ENCODE results near the gene TRMT1. TPM values are rescaled to one million over a fixed set of nuclear protein-coding genes. Genes with fewer than 3 reads are reported as not detected.

The TRMT1 gene
- total RNA-seq, 1 experiment from 2014 or later, result 106 TPM

- ChIA-PET CTCF (interaction anchor here (0.5 to 20.5 kb wide), 6 partner anchors 13 to 106 kb away, joined by 3 to 294 read pairs (median 12); no protein-coding TSS in a partner anchor), POLR2A (no interaction called here)
- H3K4me3 Mint-ChIP-seq, result no peak overlapping the region
- H3K27ac Mint-ChIP-seq, result no peak overlapping the region
- no peaks in the 10 kb centered on the region for H3K36me3 Mint-ChIP-seq
- TF ChIP-seq, protein P1, sequence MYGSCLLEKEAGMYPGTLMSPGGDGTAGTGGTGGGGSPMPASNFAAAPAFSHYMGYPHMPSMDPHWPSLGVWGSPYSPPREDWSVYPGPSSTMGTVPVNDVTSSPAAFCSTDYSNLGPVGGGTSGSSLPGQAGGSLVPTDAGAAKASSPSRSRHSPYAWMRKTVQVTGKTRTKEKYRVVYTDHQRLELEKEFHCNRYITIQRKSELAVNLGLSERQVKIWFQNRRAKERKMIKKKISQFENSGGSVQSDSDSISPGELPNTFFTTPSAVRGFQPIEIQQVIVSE (CRISPR knock-in tag; IDR thresholded peaks at IDR 0.05; ENCODE audit: borderline replicate concordance), result no peak
- no peak for TF ChIP-seq ZBTB21 (CRISPR knock-in tag; IDR thresholded peaks at IDR 0.05; ENCODE audit: borderline replicate concordance)
- TF ChIP-seq NR2C2 (CRISPR knock-in tag; IDR thresholded peaks at IDR 0.05), result no peak
- TF ChIP-seq E2F4 (CRISPR knock-in tag; IDR thresholded peaks at IDR 0.05; ENCODE audit: borderline replicate concordance, low read depth), result no peak
- no peak for TF ChIP-seq CREM (CRISPR knock-in tag; IDR thresholded peaks at IDR 0.05)
- no peak for TF ChIP-seq KAT7 (CRISPR knock-in tag; IDR thresholded peaks at IDR 0.05; ENCODE audit: borderline replicate concordance)
- TF ChIP-seq PRRX2 (CRISPR knock-in tag; IDR thresholded peaks at IDR 0.05), result no peak
- no peak for TF ChIP-seq TEAD4 (CRISPR knock-in tag; IDR thresholded peaks at IDR 0.05)
- TF ChIP-seq, protein P2, sequence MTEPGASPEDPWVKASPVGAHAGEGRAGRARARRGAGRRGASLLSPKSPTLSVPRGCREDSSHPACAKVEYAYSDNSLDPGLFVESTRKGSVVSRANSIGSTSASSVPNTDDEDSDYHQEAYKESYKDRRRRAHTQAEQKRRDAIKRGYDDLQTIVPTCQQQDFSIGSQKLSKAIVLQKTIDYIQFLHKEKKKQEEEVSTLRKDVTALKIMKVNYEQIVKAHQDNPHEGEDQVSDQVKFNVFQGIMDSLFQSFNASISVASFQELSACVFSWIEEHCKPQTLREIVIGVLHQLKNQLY (CRISPR knock-in tag; IDR thresholded peaks at IDR 0.05), result no peak
- TF ChIP-seq ZNF232 (CRISPR knock-in tag; IDR thresholded peaks at IDR 0.05), result no peak
- TF ChIP-seq, protein P3, sequence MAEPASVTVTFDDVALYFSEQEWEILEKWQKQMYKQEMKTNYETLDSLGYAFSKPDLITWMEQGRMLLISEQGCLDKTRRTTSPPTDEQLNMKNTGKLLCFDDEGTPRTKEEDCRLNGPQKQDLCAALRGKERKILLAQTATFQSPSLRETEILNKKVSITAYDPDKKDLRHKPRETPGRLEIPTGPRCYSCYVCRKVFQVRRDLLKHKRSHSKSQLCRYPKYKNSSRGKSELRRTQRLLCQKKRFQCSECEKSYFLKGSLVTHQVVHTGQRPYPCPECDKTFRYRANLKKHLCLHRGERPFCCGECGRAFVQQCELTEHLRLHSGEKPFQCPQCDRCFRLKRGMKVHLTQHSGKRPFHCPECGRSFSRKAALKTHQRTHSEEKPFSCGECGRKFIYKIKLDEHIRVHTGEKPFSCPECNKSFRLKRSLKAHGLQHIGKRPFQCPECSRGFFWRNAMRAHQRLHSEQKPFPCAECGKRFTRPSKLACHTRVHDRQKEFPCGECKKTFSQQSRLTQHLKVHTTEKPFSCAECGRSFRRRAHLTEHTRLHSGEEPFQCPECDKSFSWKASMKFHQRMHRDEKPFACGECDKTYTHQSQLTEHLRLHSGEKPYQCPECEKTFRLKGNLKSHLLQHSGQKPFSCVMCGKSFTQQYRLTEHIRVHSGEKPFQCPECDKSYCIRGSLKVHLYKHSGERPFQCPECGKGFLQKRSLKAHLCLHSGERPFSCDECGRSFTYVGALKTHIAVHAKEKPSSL (CRISPR knock-in tag; conservative IDR thresholded peaks at IDR 0.05), result no peak
- TF ChIP-seq TEAD1 (CRISPR knock-in tag; IDR thresholded peaks at IDR 0.05), result no peak
- TF ChIP-seq ERG (CRISPR knock-in tag; IDR thresholded peaks at IDR 0.05), result no peak
- TF ChIP-seq ATF1 (CRISPR knock-in tag; IDR thresholded peaks at IDR 0.05), result no peak
- no peak for TF ChIP-seq CBFB (CRISPR knock-in tag; IDR thresholded peaks at IDR 0.05; ENCODE audit: low read depth)
- no peak for TF ChIP-seq IRF2 (CRISPR knock-in tag; IDR thresholded peaks at IDR 0.05; ENCODE audit: borderline replicate concordance, low read depth)
- no peak for TF ChIP-seq JUN (CRISPR knock-in tag; IDR thresholded peaks at IDR 0.05)
- no peak for TF ChIP-seq FOXP1 (CRISPR knock-in tag; IDR thresholded peaks at IDR 0.05; ENCODE audit: borderline replicate concordance)
- no peak for TF ChIP-seq PRDM15 (CRISPR knock-in tag; IDR thresholded peaks at IDR 0.05)
- TF ChIP-seq RELA (CRISPR knock-in tag; IDR thresholded peaks at IDR 0.05; ENCODE audit: borderline replicate concordance), result no peak
- H3K9me3 Mint-ChIP-seq, result no peaks in the 10 kb centered on the region
- H3K27me3 Mint-ChIP-seq (ENCODE audit: low read depth), result peaks cover 20% of the 10 kb centered on the region
- no peak for ATAC-seq
- no peak for DNase-seq (ENCODE audit: low spot score)
- H3K4me1 Mint-ChIP-seq, result 0 out of 2 replicates have a peak, but pooled peaks cover 3% of the 10 kb centered on the region
Measured at GRCh38 chr19:13071444-13072187, 44.9 kb downstream of the TRMT1 start.

Data from WTC11 (cell line).